Measurements from ENCODE around the gene SLC4A8. TPM values are rescaled to one million over a fixed set of nuclear protein-coding genes. Genes with fewer than 3 reads are reported as not detected.
"Not testable (repeated sequence)": the region's sequence is repeated elsewhere in the genome, so short reads cannot be mapped to it uniquely, and the experiment has no call there.

Gene SLC4A8
- total RNA-seq, 4 donors from 2014 or later = 0.04 to 0.22 (median 0.15) TPM

- no peak overlapping the region for H3K4me3 ChIP-seq
- H3K27me3 ChIP-seq = peaks cover 0 to 60% (median 0%) of the 10 kb centered on the region in 4 donors
- H3K36me3 ChIP-seq = no peaks in the 10 kb centered on the region
- 72 to 82% methylated on average over 5 of the region's 5 CpGs for WGBS, 2 donors
- DNase-seq = no peak
- no peak overlapping the region for H3K27ac ChIP-seq
- no peak for TF ChIP-seq POLR2A (IDR thresholded peaks at IDR 0.05)
- TF ChIP-seq CTCF (IDR thresholded peaks at IDR 0.05) = no peak
- H3K4me1 ChIP-seq = no peaks in the 10 kb centered on the region
- H3K9me3 ChIP-seq = no peaks in the 10 kb centered on the region
- intact Hi-C loops (cut with DNase I) = no loop called here
Observed at GRCh38 chr12:51443573-51443972, 18.9 kb downstream of the SLC4A8 start.

- 63 to 66% methylated on average over 3 of the region's 3 CpGs for WGBS, 2 donors
- Histone ChIP-seq H3K4me3 (no peak overlapping the region), H3K27me3 (peaks cover 0 to 35% (median 0%) of the 10 kb centered on the region in 4 donors), H3K9me3 (no peaks in the 10 kb centered on the region), H3K36me3 (no peaks in the 10 kb centered on the region), H3K27ac (no peak overlapping the region), H3K4me1 (peaks cover 0 to 13% (median 0%) of the 10 kb centered on the region in 3 donors)
- intact Hi-C loops (cut with DNase I) = no loop called here
- DNase-seq = no peak
- TF ChIP-seq CTCF (IDR thresholded peaks at IDR 0.05) (no peak), POLR2A (IDR thresholded peaks at IDR 0.05) (no peak)
Observed at GRCh38 chr12:51448618-51449256, 24.1 kb downstream of the SLC4A8 start.

- Histone ChIP-seq H3K9me3 (no peaks in the 10 kb centered on the region), H3K36me3 (no peaks in the 10 kb centered on the region), H3K4me1 (peaks cover 0 to 13% (median 0%) of the 10 kb centered on the region in 3 donors), H3K27ac (no peak overlapping the region), H3K27me3 (peaks cover 0 to 34% (median 0%) of the 10 kb centered on the region in 4 donors), H3K4me3 (no peak overlapping the region)
- intact Hi-C loops (cut with DNase I) = no loop called here
- DNase-seq = no peak
- TF ChIP-seq POLR2A (IDR thresholded peaks at IDR 0.05) (no peak), CTCF (IDR thresholded peaks at IDR 0.05) (no peak)
- WGBS, 2 donors = 12 to 51% methylated on average over 3 of the region's 3 CpGs
Observed at GRCh38 chr12:51449580-51450246, 25.1 kb downstream of the SLC4A8 start.

- no peak for TF ChIP-seq POLR2A (IDR thresholded peaks at IDR 0.05)
- TF ChIP-seq CTCF (IDR thresholded peaks at IDR 0.05) = no peak
- no peak for DNase-seq
- Histone ChIP-seq H3K4me1 (peaks cover 0 to 13% (median 0%) of the 10 kb centered on the region in 3 donors), H3K27ac (no peak overlapping the region), H3K4me3 (no peak overlapping the region), H3K27me3 (peaks cover 0 to 30% (median 0%) of the 10 kb centered on the region in 4 donors), H3K9me3 (no peaks in the 10 kb centered on the region), H3K36me3 (no peaks in the 10 kb centered on the region)
- intact Hi-C loops (cut with DNase I) = no loop called here
- 29 to 53% methylated on average over 1 of the region's 1 CpG for WGBS, 2 donors
Observed at GRCh38 chr12:51450333-51450732, 25.7 kb downstream of the SLC4A8 start.

- intact Hi-C loops (cut with DNase I) = no loop called here
- peaks cover 0 to 13% (median 0%) of the 10 kb centered on the region in 3 donors for H3K4me1 ChIP-seq
- H3K27ac ChIP-seq = no peak overlapping the region
- H3K4me3 ChIP-seq = no peak overlapping the region
- peaks cover 0 to 29% (median 0%) of the 10 kb centered on the region in 4 donors for H3K27me3 ChIP-seq
- 92% methylated on average over 2 to 10 of the region's 11 CpGs for WGBS, 2 donors
- H3K36me3 ChIP-seq = no peaks in the 10 kb centered on the region
- H3K9me3 ChIP-seq = no peaks in the 10 kb centered on the region
- no peak for DNase-seq
- TF ChIP-seq POLR2A (IDR thresholded peaks at IDR 0.05) (no peak), CTCF (IDR thresholded peaks at IDR 0.05) (no peak)
Observed at GRCh38 chr12:51450806-51451205, 26.2 kb downstream of the SLC4A8 start.

GRCh38 chr12:51454016-51454415 is 29.4 kb downstream of the SLC4A8 start:
- H3K36me3 ChIP-seq; H3K4me1 ChIP-seq; H3K9me3 ChIP-seq; H3K4me3 ChIP-seq; intact Hi-C loops (cut with DNase I); H3K27ac ChIP-seq; DNase-seq: not testable (repeated sequence)
- peaks cover 0 to 16% (median 0%) of the 10 kb centered on the region in 4 donors for H3K27me3 ChIP-seq
- WGBS, 2 donors = 82 to 85% methylated on average over 5 to 7 of the region's 7 CpGs

GRCh38 chr12:51455050-51455449 is 30.4 kb downstream of the SLC4A8 start:
- peaks cover 0 to 16% (median 0%) of the 10 kb centered on the region in 4 donors for H3K27me3 ChIP-seq
- DNase-seq; H3K36me3 ChIP-seq; H3K27ac ChIP-seq; H3K4me1 ChIP-seq; intact Hi-C loops (cut with DNase I); H3K9me3 ChIP-seq; H3K4me3 ChIP-seq: not testable (repeated sequence)
- 63 to 67% methylated on average over 3 of the region's 6 CpGs for WGBS, 2 donors

Data from esophagus squamous epithelium (tissue), 5 donors.